GM21737 (cell line): ENCODE data around the gene ASAP2.

Source experiments
- ATAC-seq: cut with Tn5 transposase; IDR thresholded peaks from one replicate; pipeline ENCODE4 v1.9.1; 2021; ENCODE audit warnings: mild to moderate bottlenecking, moderate library complexity; ENCODE audit not compliant: unreplicated experiment

The ASAP2 gene

DNA sequence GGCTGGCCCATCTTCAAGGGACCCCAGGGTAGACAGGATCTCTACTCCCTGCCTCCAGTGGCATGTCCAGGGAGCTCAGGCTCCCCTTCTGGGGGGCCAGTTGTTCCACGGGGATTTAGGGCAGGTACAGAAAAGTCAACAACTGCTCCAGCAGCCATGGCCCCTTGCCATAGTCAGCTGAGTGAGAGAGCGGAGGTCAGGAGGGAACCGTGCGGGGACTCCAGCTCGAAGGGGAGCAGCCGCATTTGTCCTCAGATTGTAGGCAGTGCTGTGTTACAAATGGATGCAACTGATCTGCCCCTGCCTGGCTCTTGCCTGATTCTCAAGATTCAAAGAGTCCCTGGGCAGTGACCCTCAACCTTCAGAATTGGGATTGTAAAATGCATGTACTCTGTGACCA lies 166.9 kb downstream of the ASAP2 start:
- ATAC-seq = no peak

- no peak for ATAC-seq
These were observed 167.6 kb downstream of the ASAP2 start for GRCh38 chr2:9374071-9374730.

DNA sequence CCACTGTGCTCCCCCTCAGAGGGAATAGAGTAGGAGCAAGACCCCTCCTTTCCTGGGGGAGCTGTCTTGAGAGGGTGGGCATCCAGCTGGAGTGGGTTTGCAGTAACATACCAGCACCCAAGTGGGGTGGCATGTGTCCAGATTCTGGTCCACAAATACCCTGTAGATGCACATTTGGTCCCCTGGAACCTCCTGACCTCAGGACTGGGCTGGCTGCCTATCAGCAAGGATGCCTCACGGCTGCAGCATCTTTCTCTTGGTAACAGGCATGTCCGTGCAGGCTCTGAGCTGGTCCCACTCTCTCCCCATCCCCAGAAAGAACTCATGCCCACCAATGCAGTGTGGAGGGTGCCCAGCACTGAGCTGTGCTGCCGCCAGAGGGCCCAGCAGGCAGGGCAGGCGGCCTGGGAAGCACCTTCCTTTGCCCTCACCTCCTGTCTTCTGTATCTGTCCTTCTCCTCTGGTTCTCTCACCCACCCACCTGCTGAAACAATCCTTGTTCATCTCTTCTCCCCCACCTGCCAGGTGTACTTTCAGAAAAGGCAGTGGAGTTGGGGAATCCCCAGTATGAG lies 169.3 kb downstream of the ASAP2 start:
- no peak for ATAC-seq

- no peak for ATAC-seq
These were observed 171.0 kb downstream of the ASAP2 start for GRCh38 chr2:9377461-9378097.

DNA sequence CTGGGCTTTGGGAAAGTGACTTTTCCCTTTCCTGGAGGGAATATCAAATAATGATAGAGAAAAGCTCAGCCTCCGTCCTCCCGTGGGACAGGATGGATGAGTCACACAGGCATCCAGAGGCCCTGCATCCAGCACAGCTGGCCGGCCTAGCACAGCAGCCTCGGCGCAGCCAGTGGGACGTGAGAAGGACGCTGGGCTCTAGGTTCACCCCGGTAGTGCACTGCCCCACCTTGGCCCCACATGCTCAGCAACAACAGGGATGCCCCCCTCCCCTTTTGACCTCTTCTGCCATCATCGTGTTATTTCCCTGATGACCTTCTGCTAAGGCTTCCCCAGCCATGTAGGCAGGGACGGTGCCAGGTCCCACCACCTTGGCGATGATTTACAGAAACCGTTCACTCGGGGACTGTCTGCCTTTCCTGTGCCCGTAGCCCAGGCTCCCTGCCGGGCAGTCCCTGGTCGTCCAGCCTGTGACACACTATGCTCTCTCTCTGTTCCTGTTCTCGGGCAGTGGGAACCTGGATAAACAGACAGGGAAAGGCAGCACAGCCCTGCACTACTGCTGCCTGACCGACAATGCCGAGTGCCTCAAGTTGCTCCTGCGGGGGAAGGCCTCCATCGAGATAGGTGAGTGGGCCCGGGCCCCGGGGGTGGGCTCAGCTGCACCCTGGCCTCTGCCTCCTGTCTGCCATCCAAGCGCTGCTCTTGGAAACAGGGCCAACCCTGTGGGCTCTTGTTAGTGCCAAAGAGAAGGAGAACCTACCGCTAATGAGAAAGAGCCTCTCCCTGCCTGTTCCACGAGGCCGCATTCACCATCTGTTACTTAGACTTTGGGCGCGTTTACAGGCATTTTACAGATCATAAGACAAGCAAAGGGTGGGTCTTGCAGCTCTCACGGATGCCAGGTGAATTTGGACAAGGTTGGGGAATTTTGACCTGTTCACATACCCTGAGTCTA lies 172.1 kb downstream of the ASAP2 start:
- ATAC-seq = no peak

DNA sequence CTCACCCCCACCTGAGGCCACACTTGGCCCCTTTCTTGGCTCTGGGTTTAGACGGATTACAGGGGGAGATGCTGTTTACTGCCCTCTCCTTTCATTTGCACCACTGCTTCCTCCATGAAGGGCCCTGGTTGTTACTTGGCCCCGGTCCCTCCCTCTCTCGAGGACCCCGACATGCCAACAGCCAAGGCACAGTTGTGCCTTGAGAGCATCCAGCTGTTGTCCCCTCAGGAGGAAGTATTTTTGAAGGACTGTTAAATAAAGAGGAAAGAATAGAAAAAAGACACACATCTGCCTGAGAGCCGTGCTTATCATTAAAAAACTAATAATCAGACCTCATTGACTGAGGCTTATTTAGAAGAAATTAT lies 172.8 kb downstream of the ASAP2 start:
- no peak for ATAC-seq

GRCh38 chr2:9380702-9381628 lies 174.4 kb downstream of the ASAP2 start:
- ATAC-seq = no peak

GRCh38 chr2:9382604-9383235 lies 176.1 kb downstream of the ASAP2 start:
- ATAC-seq = no peak

GRCh38 chr2:9384521-9384920 lies 177.9 kb downstream of the ASAP2 start:
- ATAC-seq = no peak

DNA sequence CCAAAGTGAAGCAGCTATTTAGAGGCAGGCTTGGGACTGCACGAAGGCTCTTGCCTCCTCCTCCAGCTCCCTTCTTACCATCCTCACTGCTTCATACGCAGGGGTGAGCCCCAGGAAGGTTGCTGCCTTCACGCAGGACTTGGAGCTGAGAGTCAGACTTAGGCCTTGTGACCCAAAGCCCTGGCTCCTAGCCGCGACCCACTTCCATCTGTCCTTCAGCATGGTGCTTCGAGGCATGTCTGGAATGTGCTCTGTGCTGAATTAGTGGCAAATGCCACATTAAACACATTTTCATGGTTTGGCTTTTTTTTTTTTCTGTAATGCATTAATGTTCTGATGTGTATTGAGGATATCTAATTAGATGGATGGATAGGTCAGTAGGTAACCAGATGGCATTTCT lies 179.2 kb downstream of the ASAP2 start:
- no peak for ATAC-seq

- ATAC-seq = no peak
These were observed 181.6 kb downstream of the ASAP2 start for GRCh38 chr2:9388199-9388681.

DNA sequence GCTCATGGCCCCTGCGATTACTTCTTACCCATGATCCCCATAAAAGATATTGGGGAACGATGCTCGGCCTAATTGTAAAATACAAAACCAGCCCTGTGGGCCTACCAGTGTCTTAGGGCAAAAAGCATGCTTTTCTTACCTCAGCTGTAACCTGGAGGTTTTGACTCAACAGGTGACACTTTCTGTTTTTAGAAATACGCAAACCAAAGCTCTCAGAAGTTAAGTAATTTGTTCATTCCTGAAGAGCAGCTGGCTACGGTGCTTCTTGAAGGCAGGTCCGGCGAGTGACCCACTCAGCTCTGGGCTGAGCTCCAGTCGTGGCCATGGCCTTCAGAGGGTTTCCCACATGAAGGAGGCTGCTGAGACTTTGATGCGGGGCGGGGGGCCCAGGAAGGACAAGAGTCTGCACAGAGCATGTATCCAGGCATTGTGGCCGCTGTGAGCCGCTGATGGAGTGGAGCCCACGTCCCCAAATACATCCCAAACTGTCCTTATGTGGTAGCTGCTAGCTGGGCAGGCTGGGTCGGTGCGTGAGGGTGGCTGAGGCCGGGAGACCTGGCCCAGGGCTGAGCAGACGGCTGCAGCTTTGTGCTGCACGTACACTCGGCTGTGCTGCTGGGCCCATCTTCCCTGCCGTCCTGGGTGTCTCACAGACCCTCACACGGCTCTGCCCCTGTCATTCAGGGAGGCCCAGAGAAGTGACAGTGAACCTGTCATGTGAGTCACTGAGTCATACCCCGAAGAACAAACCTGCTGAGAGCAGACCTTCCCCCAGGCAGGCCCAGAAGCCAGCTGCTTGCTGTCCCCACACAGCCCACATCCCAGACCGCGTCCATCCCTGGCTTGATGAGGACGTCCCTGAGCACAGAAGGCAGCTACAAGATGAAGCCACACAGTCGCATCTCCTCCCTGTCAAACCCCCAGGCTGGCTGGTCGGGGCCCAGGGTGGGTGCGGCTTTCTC lies 182.6 kb downstream of the ASAP2 start:
- ATAC-seq = no peak

- ATAC-seq = no peak
These were observed 183.7 kb downstream of the ASAP2 start for GRCh38 chr2:9390151-9390850.

DNA sequence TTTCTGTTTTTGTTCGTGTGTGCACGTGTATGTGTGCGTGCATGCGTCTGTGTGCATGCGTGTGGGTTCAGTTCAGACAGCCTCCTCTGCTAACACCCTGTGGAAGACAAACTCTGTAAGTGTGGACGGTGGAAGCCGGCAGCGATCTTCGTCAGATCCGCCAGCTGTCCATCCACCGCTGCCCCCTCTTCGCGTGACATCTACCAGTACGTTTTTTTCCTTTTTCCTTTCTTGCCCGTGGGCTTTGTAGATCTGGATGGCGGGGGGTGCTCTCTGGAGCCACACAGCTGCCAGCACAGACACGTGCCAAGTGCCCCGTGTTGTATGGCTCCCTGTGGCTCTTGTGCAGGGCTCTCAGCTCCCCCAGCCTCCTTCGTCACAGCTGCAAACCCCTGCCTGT lies 184.4 kb downstream of the ASAP2 start:
- no peak for ATAC-seq

DNA sequence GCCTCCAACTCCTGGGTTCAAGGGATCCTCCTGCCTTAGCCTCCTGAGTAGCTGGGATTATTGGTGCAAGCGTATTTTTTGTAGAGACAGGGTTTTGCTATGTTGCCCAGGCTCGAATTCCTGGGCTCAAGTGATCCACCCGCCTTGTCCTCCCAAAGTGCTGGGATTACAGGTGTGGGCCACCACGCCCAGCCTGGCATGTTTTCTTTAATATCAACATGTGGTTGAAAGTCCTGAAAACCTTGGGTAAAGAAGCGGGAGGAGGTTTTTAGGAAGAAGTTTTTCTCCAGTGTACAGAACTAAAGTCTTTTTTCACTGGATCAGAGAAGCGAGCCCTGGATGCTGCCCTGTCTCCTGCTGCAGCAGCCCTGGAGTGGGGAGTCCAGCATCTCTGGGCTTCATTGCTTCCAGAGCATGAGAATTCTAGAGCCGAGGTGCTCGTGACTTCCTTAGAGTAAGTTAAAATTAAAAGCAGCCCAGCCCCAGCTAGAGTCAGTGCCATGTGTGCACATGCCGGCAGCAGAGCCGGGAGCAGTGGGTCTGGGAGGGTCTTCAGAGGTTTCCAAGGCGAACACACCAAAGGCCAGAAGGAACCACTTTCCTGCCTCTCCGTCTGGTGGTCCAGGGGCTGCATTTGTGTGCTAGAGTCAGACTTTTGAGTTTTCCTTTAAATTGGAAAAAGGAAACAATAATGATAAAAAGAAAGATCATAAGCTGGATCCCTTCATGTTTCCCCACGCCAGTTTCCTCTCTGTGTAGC lies 185.5 kb downstream of the ASAP2 start:
- ATAC-seq = no peak

DNA sequence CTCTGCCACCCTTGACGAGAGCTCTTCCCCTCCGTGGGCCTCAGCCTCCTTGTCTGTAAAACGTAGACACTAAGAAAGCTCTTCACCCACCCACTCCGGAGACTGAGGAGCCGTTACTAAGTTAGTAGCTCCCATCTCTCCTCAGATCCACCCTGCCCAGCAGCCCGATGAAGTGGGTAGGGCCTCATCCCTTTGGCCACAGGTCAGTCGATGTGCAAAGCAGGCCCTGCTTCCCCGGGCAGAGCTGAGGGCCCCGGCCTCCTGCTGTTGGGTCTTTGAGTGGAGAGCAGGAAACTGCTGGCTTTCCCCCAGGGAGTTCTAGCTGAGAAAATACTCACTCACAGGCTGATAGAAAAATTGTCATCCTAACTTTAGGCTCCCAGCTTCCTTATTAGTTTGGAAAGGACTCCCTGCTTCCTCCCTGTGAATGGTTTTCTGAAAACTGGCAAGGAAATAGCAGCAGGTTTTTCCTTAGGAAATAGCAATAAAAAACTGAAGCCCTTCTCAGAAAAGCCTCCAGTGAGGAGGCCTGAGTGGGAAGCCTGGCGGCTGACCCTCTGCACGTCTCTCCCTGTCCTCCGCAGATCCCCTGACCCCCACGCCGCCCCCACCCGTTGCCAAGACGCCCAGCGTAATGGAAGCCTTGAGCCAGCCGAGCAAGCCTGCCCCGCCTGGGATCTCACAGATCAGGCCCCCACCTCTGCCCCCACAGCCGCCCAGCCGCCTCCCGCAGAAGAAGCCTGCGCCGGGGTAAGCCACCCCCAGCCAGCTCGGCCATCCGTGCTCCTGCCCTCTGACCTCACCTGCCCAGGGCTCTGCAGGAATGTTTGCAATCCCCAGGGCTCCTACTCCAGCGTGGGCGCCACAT lies 186.5 kb downstream of the ASAP2 start:
- ATAC-seq = no peak
